Stimulated activated CD8-positive, alpha-beta memory T cell treated with anti-CD3 and anti-CD28 coated beads, Interleukin-12 subunit alpha, Interleukin-12 subunit beta, amount 100 ng/mL, for 24 hours (primary cell): ENCODE measurements around the gene LIN37.

Experiments
- DNase-seq: peaks from one replicate; pipeline ENCODE4 v3.0.0-alpha.2; 2020; ENCODE audit errors: extremely low read depth

Gene LIN37

GRCh38 chr19:35748106-35749020 lies at the start of gene LIN37:
LIN37 (plus strand) TSS chr19:35748576; CDS start chr19:35748725, 149 bp downstream.
- peak; percentile 96 for DNase-seq

DNA sequence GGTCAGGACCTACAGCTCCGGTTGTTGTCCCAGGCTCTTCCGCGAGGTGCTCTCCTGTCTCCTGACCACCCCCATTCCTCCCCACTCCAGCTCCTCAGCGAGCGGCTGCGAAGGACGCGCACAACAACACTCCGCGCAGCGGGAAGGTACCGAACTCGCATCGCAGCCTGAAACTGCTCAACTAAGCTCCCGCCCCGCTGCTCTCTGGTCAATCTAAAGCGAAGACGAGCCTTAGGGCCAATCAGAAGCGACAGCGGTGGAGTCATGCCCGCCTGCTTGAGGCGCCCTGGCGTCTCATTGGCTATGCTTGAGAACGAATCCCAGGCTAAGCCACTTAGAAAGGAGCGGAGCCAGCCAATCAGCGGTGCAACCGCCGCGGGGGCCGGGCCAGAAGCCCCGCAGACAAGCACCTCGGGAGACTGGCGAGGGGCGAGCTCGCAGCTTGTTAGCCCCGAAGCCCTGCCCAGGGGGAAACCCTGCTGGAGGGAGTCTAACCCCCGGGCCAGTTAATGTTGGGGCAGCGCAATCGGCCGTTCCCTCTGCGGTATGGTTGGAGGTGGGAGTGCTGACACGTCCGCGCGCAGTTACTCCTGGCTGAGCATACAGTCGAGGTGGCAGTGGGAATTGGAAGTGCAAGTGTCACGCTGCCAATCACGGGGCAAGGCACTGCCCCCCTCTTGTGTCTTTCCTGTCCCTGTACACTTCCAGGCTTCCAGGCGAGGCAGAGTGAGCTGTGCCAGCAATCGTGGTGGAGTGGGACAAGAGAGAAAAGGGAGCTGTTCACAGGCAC lies 46.0 kb upstream of the LIN37 start:
- DNase-seq, result peak; percentile 88

DNA sequence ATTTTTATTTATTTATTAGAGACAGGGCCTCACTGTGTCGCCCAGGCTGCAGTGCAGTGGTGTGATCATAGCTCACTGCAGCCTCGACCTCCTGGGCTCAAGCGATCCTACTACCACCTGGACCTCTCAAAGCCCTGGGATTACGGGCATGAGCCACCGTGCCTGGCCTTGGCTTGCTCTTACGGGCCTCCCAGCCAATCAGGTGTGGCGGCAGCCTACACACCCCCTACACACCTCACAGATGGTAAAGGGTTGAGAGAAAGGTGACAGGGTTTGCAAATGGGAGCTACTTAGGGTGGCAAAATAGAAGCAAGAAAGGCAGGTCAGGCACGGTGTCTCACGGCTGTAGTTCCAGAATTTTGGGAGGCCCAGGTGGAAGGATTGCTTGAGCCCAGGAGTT lies 45.0 kb upstream of the LIN37 start:
- no peak for DNase-seq

GRCh38 chr19:35704218-35704617 lies 44.2 kb upstream of the LIN37 start, which contains the start of gene ZBTB32:
ZBTB32 (plus strand) TSS chr19:35704558; CDS start chr19:35714627, 10,069 bp downstream.
- no peak for DNase-seq

DNA sequence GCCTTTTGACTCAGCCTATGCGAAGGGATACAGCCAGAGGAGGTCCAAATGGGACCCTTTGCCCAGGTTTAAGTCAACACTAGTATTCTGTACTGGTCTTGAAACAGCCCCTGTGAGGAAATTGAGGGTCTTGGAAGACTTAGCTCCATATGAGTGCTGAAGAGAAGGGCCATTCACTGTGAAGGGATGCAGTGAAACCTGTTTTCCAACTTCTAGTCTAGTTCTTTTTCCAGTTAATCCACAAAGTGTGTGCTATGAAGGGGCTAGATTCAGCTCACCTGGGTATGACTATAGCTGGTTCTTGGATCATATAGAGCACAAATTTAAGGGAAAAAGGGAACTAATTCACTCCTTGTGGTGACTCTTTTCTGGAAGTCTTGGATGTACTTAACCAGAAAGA lies 40.0 kb upstream of the LIN37 start:
- DNase-seq, result no peak

- peak; percentile 47 for DNase-seq
These were observed 37.3 kb upstream of the LIN37 start for GRCh38 chr19:35710784-35711723.

GRCh38 chr19:35712567-35713505 lies 35.5 kb upstream of the LIN37 start:
- DNase-seq, result peak; percentile 72

GRCh38 chr19:35713506-35713850 lies 34.9 kb upstream of the LIN37 start:
- DNase-seq, result no peak

GRCh38 chr19:35713904-35714495 lies 34.4 kb upstream of the LIN37 start:
- no peak for DNase-seq

DNA sequence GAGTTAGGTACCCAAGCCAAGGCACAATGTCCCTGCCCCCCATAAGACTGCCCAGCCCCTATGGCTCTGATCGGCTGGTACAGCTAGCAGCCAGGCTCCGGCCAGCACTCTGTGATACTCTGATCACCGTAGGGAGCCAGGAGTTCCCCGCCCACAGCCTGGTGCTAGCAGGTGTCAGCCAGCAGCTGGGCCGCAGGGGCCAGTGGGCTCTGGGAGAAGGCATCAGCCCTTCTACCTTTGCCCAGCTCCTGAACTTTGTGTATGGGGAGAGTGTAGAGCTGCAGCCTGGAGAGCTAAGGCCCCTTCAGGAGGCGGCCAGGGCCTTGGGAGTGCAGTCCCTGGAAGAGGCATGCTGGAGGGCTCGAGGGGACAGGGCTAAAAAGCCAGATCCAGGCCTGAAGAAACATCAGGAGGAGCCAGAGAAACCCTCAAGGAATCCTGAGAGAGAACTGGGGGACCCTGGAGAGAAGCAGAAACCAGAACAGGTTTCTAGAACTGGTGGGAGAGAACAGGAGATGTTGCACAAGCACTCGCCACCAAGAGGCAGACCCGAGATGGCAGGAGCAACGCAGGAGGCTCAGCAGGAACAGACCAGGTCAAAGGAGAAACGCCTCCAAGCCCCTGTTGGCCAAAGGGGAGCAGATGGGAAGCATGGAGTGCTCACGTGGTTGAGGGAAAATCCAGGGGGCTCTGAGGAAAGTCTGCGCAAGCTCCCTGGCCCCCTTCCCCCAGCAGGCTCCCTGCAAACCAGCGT lies 33.6 kb upstream of the LIN37 start:
- DNase-seq, result no peak

GRCh38 chr19:35715355-35715809 lies 33.0 kb upstream of the LIN37 start:
- no peak for DNase-seq

DNA sequence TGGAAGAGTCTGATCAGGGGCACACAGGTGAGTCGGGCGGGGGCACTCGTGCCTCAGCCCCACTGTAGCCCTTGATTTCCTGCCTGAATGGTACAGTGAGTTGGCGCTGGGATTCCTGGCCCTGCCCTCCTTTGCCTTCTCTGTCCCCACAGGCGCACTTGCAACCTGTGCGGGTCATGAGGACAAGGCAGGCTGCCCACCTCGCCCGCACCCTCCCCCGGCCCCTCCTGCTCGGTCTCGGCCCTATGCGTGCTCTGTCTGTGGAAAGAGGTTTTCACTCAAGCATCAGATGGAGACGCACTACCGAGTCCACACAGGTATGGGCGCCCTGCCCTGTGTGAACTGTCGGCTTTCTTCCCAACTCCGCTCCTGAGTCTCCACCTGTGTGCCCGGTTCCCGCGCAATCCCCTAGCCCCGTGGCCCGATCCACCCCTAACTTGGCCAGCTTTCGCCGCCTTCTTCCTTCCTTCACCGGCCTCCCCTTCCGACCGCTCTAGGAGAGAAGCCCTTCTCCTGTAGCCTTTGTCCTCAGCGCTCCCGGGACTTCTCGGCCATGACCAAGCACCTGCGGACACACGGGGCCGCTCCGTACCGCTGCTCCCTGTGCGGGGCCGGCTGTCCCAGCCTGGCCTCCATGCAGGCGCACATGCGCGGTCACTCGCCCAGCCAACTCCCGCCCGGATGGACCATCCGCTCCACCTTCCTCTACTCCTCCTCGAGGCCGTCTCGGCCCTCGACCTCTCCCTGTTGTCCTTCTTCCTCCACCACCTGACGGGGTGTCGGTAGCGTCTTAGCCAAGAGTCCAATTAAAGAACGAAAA lies 32.2 kb upstream of the LIN37 start:
- no peak for DNase-seq

DNA sequence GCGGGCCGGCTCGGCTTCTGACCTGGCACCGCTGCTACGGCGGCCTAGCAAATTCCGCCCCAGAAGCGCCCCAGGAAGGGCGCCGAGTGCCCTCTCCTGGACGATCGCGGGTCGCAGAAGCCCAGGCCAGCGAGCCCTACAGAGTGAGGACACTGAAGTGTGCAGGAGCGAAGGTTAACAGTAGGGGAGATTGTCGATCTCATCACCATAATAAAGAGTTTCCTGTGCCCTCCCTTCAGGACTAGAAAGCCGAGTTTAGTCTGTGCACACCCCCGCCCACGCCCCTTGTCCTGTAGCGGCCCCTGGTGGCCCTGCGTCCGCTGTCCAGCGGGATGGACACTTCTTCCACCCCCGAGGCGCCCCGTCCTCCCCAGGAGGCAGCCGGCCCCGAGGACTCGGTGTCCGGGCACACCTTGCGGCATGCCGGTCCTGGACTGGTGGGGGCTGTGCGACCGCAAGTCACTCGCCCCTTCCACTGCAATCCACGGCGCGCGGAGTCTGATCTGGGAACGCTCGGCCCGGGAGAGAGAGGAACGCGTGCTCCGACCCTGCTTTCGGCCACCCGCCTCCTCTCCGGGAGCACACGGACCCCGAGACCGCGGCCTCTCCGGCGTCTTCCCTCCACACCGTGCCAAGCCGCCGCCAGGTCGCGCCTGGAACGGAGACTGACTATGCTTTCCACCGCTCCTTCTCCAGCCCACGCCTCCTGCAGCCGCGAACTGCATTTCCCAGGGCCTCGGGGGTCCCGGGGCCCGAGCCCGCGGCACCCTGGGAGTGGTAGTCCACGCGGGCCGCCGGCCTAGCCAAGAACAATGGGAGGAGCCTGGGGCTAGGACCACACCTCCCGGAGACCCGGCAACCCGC lies 31.3 kb upstream of the LIN37 start:
- DNase-seq, result peak; percentile 92

GRCh38 chr19:35717665-35718344 lies 30.6 kb upstream of the LIN37 start, which contains the start of gene KMT2B:
KMT2B (plus strand) TSS chr19:35718003; CDS start chr19:35718019, 16 bp downstream.
- no peak for DNase-seq

GRCh38 chr19:35718345-35719041 lies 29.9 kb upstream of the LIN37 start:
- no peak for DNase-seq
